Parathyroid adenoma (tissue), 2 donors: ENCODE data around the gene CGB5.

Source experiments
- H2AFZ ChIP-seq: fragments of 300-600 bp; sonication (generic); one replicate; pipeline ENCODE4 v1.7.0; 2017; ENCODE audit warnings: antibody characterized with exemption, mild to moderate bottlenecking
- H3K27ac ChIP-seq: fragments of 300-600 bp; sonication (generic); one replicate; pipeline ENCODE4 v1.7.0; 2017
- H3K27me3 ChIP-seq: fragments of 300-600 bp; sonication (generic); one replicate; pipeline ENCODE4 v1.7.0; 2017; ENCODE audit warnings: low read length; ENCODE audit not compliant: control insufficient read depth, insufficient read depth
- H3K36me3 ChIP-seq: fragments of 300-600 bp; sonication (generic); one replicate; pipeline ENCODE4 v1.7.0; 2017; ENCODE audit warnings: low read length; ENCODE audit not compliant: control insufficient read depth, insufficient read depth
- H3K4me1 ChIP-seq: fragments of 300-600 bp; sonication (generic); one replicate; pipeline ENCODE4 v1.7.0; 2017; ENCODE audit warnings: control low read depth
- H3K4me2 ChIP-seq: fragments of 300-600 bp; sonication (generic); one replicate; pipeline ENCODE4 v1.7.0; 2017; ENCODE audit warnings: low read length
- H3K4me3 ChIP-seq: fragments of 300-600 bp; sonication (generic); one replicate; pipeline ENCODE4 v1.7.0; 2017; ENCODE audit warnings: low read depth, low read length
- H3K79me2 ChIP-seq: fragments of 300-600 bp; sonication (generic); one replicate; pipeline ENCODE4 v1.7.0; 2017; ENCODE audit warnings: control low read depth
- H3K9ac ChIP-seq: fragments of 300-600 bp; sonication (generic); one replicate; pipeline ENCODE4 v1.7.0; 2017; ENCODE audit warnings: mild to moderate bottlenecking
- H3K9me3 ChIP-seq: fragments of 300-600 bp; sonication (generic); one replicate; pipeline ENCODE4 v1.7.0; 2017; ENCODE audit warnings: low read length; ENCODE audit not compliant: control insufficient read depth
- TF ChIP-seq, protein P1 (sequence below): fragments of 300-600 bp; sonication (generic); IDR thresholded peaks from one replicate; pipeline ENCODE4 v1.7.0; 2017; ENCODE audit warnings: antibody characterized with exemption, mild to moderate bottlenecking
- donor health status: primary hyperparathyroidism.

The CGB5 gene

DNA sequence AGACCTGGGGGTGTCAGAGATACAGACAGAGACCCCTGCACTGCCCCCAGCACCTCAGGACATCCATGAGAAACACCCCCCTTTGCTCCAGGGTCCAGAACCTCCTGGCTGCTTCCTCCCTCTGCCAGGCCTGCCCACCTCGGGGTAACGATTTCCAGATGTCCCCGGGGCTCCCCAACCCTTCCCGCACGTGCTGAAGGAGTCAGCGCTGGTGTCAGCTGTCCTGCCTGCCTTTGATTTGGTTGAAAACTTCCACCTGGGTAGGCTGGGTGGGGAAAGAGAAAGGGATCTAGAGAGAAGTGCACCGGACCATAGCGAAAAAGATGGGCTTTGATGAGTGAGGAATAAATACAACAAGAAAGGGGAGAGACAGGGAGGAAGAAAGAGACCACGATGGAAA is 15.4 kb downstream of the CGB5 start:
- peaks cover 4% of the 10 kb centered on the region for H3K4me1 ChIP-seq
- H3K4me2 ChIP-seq = no peak overlapping the region
- H3K36me3 ChIP-seq = no peaks in the 10 kb centered on the region
- H3K27ac ChIP-seq = no peak overlapping the region
- H3K9me3 ChIP-seq = no peaks in the 10 kb centered on the region
- no peaks in the 10 kb centered on the region for H3K27me3 ChIP-seq
- H3K4me3 ChIP-seq = no peak overlapping the region
- H3K9ac ChIP-seq = no peak overlapping the region
- TF ChIP-seq, protein P1, sequence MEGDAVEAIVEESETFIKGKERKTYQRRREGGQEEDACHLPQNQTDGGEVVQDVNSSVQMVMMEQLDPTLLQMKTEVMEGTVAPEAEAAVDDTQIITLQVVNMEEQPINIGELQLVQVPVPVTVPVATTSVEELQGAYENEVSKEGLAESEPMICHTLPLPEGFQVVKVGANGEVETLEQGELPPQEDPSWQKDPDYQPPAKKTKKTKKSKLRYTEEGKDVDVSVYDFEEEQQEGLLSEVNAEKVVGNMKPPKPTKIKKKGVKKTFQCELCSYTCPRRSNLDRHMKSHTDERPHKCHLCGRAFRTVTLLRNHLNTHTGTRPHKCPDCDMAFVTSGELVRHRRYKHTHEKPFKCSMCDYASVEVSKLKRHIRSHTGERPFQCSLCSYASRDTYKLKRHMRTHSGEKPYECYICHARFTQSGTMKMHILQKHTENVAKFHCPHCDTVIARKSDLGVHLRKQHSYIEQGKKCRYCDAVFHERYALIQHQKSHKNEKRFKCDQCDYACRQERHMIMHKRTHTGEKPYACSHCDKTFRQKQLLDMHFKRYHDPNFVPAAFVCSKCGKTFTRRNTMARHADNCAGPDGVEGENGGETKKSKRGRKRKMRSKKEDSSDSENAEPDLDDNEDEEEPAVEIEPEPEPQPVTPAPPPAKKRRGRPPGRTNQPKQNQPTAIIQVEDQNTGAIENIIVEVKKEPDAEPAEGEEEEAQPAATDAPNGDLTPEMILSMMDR = no peak
- no peaks in the 10 kb centered on the region for H3K79me2 ChIP-seq
- H2AFZ ChIP-seq = no peak overlapping the region

DNA sequence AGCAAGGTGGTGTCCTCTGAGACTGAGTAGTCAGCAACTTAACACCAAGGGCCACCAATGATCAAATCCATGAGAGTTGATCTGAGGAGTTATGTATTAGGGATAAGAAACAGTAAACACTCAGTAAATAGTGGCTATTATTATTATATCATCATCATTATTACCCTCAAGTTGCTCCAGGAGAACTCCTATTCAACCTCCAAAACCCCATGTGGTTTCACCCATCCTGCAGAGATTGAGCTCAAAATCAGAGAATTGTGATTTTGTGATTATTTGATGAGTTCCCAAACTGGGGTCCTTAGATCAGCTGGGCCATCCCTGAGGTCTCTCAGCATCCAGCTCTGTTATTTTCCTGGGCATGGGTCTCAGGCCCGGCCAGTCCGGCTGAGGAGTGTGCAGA is 17.4 kb downstream of the CGB5 start:
- Histone ChIP-seq H3K4me1 (peaks cover 4% of the 10 kb centered on the region), H2AFZ (no peak overlapping the region), H3K4me3 (no peak overlapping the region), H3K9ac (no peak overlapping the region), H3K36me3 (no peaks in the 10 kb centered on the region), H3K4me2 (no peak overlapping the region), H3K79me2 (no peaks in the 10 kb centered on the region), H3K27ac (no peak overlapping the region), H3K27me3 (no peaks in the 10 kb centered on the region), H3K9me3 (no peaks in the 10 kb centered on the region)
- TF ChIP-seq, protein P1 = no peak

DNA sequence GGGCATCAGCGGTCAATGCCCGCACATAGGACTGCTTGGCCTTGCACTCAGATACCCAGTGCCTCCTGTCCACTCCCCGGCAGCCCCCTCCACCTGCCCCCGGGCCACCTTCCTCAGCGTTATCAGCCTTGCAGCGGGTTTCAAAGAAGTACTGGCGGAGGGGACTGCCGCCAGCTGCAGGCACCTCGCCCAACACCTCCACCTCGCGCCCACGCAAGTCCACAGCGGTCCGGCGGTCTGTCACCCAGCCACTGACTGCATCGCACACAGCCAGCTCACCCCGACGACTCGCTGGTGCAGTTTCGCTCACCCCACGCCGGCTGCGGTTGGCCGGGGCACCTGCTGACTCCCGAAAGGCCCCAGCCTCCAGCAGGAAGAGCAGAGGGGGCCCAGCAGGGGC is 17.8 kb downstream of the CGB5 start:
- Histone ChIP-seq H3K4me1 (peaks cover 4% of the 10 kb centered on the region), H3K4me2 (no peak overlapping the region), H3K4me3 (no peak overlapping the region), H3K36me3 (no peaks in the 10 kb centered on the region), H3K9ac (no peak overlapping the region), H3K79me2 (no peaks in the 10 kb centered on the region), H3K27ac (no peak overlapping the region), H2AFZ (no peak overlapping the region), H3K27me3 (no peaks in the 10 kb centered on the region), H3K9me3 (no peaks in the 10 kb centered on the region)
- TF ChIP-seq, protein P1 = no peak

DNA sequence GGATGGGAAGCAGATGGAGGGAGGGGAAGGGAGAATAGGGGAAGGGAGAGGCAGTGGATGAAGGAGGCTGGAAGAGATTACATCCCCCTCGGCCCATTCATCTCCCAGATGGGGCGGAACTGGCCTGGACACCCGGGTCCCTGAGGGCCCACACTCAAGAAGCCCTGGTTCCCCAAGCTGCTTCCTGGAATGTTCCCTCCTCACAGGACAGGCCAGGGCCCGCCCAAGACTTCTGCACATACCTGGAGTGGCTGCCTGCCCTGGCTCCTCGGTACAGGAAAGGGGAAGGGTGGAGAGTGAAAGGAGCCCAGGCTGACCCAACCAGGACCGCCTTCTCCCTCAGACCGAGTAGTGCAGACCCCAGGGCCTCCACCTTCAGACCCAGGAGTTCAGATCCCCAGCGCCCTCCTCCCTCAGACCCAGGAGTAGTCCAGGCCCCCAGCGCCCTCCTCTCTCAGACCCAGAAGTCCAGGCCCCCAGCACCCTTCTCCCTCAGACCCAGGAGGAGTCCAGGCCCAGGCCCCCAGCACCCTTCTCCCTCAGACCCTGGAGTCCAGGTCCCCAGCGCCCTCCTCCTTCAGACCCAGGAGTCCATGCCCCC is 20.5 kb downstream of the CGB5 start:
- Histone ChIP-seq H3K4me1 (no peaks in the 10 kb centered on the region), H3K79me2 (no peaks in the 10 kb centered on the region), H3K9me3 (no peaks in the 10 kb centered on the region), H3K36me3 (no peaks in the 10 kb centered on the region), H3K27me3 (no peaks in the 10 kb centered on the region), H3K9ac (no peak overlapping the region), H3K4me2 (no peak overlapping the region), H2AFZ (no peak overlapping the region), H3K4me3 (no peak overlapping the region), H3K27ac (no peak overlapping the region)
- TF ChIP-seq, protein P1 = no peak
